GM21367 (cell line): Measurements from ENCODE around the gene NMRK2.

Source experiments
- ATAC-seq: cut with Tn5 transposase; IDR thresholded peaks from one replicate; pipeline ENCODE4 v1.9.1; 2021; ENCODE audit not compliant: unreplicated experiment

Gene NMRK2

DNA sequence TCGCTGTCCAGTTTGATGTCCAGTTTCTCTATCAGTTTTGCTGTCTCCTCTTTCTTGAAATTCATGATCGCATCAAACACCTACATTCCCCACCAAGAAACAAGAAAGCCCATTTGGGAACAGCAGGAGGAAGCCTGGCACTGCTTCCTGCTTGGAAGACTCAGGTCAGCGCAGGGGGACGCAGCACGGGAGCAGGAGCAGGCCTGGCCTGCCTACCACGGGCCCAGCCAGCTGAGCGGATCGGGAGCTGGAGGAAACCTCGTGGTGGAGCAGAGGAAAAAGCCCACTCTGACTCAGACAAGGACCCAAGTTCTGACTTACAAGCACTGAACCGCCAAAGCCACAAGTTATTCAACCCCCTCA is 48.5 kb downstream of the NMRK2 start:
- no peak for ATAC-seq

- ATAC-seq, result no peak
Observed at GRCh38 chr19:3981736-3982681, 49.1 kb downstream of the NMRK2 start.

DNA sequence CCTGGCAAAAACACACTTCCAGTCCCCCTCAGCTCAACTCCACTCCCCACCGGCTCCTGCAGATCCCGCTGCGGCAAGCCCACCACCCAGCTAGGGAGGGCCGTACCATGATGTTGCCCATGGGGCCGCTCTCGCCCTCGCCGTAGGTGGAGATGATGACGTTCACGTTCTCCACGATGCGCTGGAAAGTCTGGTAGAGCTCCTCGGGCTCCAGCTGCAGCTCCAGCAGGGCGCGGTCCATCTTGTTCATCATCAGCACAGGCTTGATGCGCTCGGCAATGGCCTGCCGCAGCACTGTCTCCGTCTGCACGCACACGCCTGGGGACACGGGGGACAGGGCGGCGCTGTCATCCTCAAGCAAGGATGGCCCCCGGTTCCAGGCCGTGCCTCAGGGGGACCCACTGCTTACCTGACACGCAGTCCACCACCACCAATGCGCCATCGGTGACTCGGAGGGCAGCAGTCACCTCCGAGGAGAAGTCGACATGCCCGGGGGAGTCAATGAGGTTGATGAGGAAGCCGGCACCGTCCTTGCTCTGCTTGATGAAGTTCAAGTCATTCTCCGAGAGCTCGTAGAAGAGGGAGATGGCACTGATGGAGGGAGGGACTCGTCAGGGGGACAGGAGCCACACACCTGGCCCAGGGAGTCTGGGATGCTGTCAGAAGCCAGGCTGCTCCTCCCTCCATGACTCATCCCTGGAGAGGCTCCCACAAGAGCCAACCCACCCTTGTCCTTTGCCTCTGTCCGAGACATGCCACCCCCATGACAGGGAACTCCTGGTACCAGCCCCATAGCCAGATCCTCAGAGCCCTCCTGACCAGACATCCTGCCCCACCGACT is 50.1 kb downstream of the NMRK2 start:
- ATAC-seq, result no peak

DNA sequence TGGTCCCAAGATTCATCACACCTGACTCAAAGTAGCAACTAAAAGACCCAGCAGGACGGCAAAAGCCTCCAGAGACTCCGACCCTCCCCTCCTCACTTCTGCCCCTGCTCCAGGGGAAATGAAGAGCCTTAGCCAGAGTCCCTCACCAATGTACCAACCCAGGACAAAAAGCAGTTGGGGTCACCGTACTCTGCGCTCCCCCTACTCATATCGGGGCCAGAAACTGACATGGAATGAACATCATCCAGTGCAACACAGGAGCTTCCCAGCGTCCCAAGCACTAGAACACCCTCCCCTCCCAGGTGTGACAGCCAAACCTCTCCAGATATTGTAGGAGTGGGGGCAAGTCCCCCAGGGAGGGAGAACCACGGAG is 50.7 kb downstream of the NMRK2 start:
- no peak for ATAC-seq

- ATAC-seq, result no peak
Observed at GRCh38 chr19:3983936-3984583, 51.2 kb downstream of the NMRK2 start.

- ATAC-seq, result no peak
Observed at GRCh38 chr19:3984584-3984907, 51.7 kb downstream of the NMRK2 start.

- peak; percentile 38 for ATAC-seq
Observed at GRCh38 chr19:3984908-3985642, 52.2 kb downstream of the NMRK2 start, which contains the start of gene EEF2. Gene EEF2, minus strand, starts transcription at chr19:3985463. Its CDS starts 83 bp downstream, at chr19:3985380.

- ATAC-seq, result no peak
Observed at GRCh38 chr19:3985643-3986259, 52.9 kb downstream of the NMRK2 start.

DNA sequence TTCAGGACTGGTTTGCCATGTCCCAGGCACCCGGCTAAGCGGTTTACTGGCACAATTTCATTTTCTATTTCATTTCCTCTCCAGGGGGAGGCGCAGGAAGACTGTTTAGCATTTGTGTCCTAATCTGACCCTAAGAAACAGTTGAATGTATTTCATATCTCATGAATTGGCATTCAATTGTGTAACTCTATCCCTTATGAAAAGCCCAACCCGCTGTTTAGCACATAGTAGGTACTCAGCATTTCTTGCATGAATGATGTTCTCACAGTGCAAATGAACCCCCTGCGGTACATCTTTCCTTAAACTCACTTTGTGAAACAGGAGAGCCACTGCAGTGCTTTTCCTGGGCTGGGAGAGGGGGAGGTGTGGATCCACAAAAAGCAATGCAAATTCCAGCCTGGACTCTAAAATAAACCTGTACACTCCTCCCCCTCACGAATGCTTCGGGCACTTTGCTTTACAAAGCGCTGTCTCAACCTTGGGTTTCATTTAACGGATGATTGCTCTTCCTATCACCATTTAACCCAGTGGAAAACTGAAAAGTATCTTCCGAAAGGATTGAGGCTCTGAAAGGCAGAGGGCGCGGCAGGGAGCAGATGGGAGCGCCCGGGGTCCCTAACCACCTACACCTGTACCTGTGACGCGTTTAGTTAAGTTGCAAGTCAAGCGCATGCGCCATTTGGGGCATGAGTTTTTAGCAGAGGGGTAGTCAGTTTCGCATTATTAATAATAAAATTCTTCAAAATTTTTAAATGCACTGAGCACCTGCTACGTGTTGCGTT is 53.6 kb downstream of the NMRK2 start:
- ATAC-seq, result no peak

- ATAC-seq, result no peak
Observed at GRCh38 chr19:3987619-3988371, 54.9 kb downstream of the NMRK2 start.

DNA sequence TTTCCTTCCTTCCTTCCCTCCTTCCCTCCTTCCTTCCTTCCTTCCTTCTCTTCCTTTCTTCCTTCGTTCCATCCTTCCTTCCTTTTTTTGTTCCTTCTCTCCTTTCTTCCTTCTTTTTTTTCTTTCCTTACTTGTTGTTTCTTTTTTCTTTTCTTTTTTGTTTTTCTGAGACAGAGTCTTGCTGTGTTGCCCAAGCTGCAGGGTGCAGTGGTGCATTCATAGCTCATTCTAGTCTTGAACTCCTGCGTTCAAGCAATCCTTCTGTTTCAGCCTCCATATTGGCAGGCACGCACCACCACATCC is 57.9 kb downstream of the NMRK2 start:
- no peak for ATAC-seq
